Mucosa of rectum (tissue), 2 donors: ENCODE data around the gene NRXN3.
A peak's percentile ranks its signal among the peaks of the same experiment; 100 is the strongest.

Experiments
- H3K27ac ChIP-seq, 2 donors: one replicate each; pipeline ENCODE4 v1.7.0; 2013; ENCODE audit warnings: inconsistent platforms in 2 of 2, low read depth in 2 of 2, low read length in 2 of 2
- H3K27me3 ChIP-seq, 2 donors: one replicate each; pipeline ENCODE4 v1.7.0; 2013; ENCODE audit warnings: low read length in 2 of 2; ENCODE audit not compliant: control insufficient read depth in 2 of 2, insufficient read depth in 2 of 2
- H3K36me3 ChIP-seq, 2 donors: one replicate each; pipeline ENCODE4 v1.7.0; 2013; ENCODE audit warnings: low read length in 2 of 2; ENCODE audit not compliant: control insufficient read depth in 2 of 2, insufficient read depth in 2 of 2
- H3K4me1 ChIP-seq, 2 donors: one replicate each; pipeline ENCODE4 v1.7.0; 2013; ENCODE audit warnings: low read length in 2 of 2, mild to moderate bottlenecking in 1 of 2; ENCODE audit not compliant: control insufficient read depth in 2 of 2, insufficient read depth in 2 of 2
- H3K4me3 ChIP-seq, 2 donors: one replicate each; pipeline ENCODE4 v1.7.0; 2013; ENCODE audit warnings: low read length in 2 of 2
- H3K9ac ChIP-seq, 2 donors: one replicate each; pipeline ENCODE4 v1.7.0; 2013; ENCODE audit warnings: low read length in 2 of 2, low read depth in 1 of 2, mild to moderate bottlenecking in 1 of 2
- H3K9me3 ChIP-seq, 2 donors: one replicate each; pipeline ENCODE4 v1.7.0; 2013; ENCODE audit warnings: low read length in 2 of 2; ENCODE audit not compliant: control insufficient read depth in 2 of 2
- donor health status: healthy.
- donor health status: Normal muscosa, but diverticular disease.

Gene NRXN3

DNA sequence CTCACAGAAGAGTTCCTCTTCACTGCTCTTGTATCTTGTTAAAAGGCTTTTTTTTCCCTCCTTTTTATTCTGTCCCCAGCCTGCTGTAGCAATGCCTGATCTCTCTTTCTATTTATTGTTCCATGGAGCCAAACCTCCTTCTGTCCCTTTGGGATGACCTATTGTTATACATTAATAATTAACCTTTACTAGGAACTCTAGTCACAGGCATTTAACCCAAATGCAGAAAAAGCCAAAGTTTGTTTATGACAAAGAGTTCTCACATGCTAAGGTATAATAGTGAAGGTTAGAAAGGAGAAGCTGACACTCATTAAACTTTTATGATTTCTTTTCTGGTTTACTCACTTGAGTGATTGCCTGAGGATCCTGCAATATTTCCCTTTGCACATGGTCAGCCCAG, 535.8 kb downstream of the NRXN3 start:
- Histone ChIP-seq H3K9ac (no peak overlapping the region), H3K9me3 (no peaks in the 10 kb centered on the region), H3K4me1 (peaks cover 11 to 22% of the 10 kb centered on the region in 2 donors), H3K27me3 (no peaks in the 10 kb centered on the region), H3K36me3 (no peaks in the 10 kb centered on the region), H3K27ac (no peak overlapping the region), H3K4me3 (no peak overlapping the region)

DNA sequence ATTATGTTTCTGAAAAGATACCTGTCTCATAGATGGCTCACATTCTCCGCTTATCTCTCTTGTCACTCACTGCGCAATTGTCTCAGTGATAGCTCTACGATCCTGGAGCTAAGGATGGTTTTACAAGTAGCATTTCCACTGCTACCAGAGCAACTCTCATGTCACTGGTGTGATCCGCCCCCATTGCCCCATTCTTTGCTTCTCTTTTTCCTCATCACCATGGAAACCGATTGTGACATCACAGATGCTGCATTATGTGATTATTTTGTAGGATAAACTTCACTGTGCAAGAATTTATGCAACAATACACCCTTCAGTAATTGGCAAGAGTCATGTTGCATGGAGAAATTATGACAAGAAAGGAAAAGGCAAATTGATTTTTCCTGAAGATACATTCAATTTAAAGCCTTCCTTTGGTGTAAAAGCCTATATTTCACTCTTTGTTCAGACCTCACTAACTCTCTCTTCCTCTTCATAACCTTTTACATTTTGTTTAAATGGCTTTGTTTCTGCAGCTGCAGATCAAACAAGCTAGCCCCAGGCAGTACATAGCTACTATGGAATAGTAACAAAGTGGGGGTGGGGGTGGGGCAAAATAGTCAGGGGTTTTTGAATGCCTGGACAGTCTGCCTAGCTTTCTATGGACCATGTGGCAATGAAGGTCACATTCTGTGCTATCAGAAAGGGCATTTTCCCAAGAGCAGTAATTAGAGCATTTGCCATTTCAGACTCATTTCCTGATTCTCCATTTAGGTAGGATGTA, 539.8 kb downstream of the NRXN3 start:
- Histone ChIP-seq H3K9me3 (no peaks in the 10 kb centered on the region), H3K36me3 (no peaks in the 10 kb centered on the region), H3K27ac (no peak overlapping the region), H3K9ac (no peak overlapping the region), H3K4me1 (peaks cover 11 to 13% of the 10 kb centered on the region in 2 donors), H3K4me3 (no peak overlapping the region), H3K27me3 (no peaks in the 10 kb centered on the region)

DNA sequence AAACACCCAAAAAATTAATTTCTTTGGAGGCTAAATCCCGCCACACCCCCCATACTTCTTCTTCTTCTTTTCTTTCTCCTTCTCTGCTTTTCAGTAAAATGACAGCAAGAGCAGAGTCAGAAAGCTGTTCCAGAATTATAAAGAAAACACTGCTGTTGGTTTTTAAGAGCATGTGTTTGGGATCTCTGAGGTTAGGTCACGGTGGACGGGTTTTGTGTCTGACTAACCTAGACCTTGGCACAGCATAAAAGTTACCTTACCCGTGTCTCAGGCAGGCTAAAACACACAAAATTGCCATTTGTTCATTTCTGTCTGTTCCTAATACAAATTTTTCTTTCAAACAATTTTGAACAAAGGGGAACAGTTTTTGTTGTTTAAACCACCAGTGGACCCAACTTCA, 540.8 kb downstream of the NRXN3 start:
- no peak overlapping the region for H3K27ac ChIP-seq
- no peaks in the 10 kb centered on the region for H3K36me3 ChIP-seq
- no peaks in the 10 kb centered on the region for H3K9me3 ChIP-seq
- peaks cover 3 to 4% of the 10 kb centered on the region in 2 donors for H3K4me1 ChIP-seq
- no peaks in the 10 kb centered on the region for H3K27me3 ChIP-seq
- H3K9ac ChIP-seq = no peak overlapping the region
- no peak overlapping the region for H3K4me3 ChIP-seq

DNA sequence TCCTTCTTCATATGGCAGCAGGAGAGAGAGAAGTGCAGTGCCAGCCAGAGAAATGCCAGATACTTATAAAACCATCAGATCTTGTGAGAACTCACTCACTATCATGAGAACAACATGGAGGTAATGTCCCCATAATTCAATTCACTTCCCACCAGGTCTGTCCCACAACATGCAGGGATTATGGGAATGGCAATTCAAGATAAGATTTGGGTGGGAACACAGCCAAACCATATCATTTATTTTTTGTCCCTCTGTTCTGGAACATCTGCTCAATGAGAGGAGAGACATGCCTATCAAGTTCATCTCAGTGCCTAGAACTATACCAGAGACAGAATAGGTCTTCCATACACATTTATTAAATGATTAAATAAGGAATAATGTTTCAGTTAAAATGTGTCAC, 543.5 kb downstream of the NRXN3 start:
- no peaks in the 10 kb centered on the region for H3K4me1 ChIP-seq
- no peaks in the 10 kb centered on the region for H3K9me3 ChIP-seq
- H3K36me3 ChIP-seq = no peaks in the 10 kb centered on the region
- H3K9ac ChIP-seq = no peak overlapping the region
- no peak overlapping the region for H3K4me3 ChIP-seq
- no peak overlapping the region for H3K27ac ChIP-seq
- no peaks in the 10 kb centered on the region for H3K27me3 ChIP-seq

DNA sequence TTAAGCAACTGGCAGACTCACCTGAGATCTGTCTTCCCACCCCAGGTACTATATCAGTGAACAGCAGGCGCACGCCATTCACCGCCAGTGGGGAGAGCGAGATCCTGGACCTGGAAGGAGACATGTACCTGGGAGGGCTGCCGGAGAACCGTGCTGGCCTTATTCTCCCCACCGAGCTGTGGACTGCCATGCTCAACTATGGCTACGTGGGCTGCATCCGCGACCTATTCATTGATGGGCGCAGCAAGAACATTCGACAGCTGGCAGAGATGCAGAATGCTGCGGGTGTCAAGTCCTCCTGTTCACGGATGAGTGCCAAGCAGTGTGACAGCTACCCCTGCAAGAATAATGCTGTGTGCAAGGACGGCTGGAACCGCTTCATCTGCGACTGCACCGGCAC, 544.5 kb downstream of the NRXN3 start:
- Histone ChIP-seq H3K9me3 (no peaks in the 10 kb centered on the region), H3K4me3 (no peak overlapping the region), H3K27me3 (no peaks in the 10 kb centered on the region), H3K9ac (no peak overlapping the region), H3K27ac (no peak overlapping the region), H3K36me3 (no peaks in the 10 kb centered on the region), H3K4me1 (no peaks in the 10 kb centered on the region)

DNA sequence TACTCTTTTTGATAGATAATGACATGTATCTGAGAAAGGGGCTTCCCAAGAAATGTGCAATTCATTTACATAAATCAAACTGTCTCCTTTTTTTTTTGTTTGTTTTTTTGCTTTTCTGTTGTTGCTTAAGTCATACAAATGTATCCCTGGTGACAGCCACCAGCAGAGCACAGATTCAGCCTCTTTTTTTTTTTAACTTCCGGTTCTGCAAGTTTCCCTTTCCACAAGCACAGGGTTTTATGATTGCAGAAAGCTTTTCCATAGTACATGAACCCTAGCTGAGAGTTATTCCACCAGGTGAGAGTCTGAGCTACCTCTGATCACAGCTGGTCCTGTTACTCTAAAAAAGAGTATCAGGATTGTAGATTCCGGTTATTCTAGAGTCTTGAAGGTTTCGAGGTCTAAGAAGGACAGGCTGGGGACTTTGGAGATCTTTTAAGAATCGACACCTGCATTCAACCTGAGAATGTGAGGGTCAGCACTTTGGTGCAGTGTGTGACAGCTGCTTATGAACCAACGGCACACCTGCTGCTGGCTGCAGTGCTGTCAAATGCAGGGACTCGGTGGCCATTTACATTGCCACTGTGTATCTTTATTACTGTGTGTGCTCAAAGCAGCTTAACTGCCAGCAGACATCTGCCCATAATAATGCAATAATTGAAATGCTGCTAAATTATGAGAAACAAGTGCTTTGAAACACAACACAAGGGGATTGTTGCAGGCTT, 551.7 kb downstream of the NRXN3 start:
- no peaks in the 10 kb centered on the region for H3K9me3 ChIP-seq
- H3K9ac ChIP-seq = no peak overlapping the region
- no peaks in the 10 kb centered on the region for H3K27me3 ChIP-seq
- peaks cover 0 to 4% of the 10 kb centered on the region in 2 donors for H3K4me1 ChIP-seq
- peak overlapping the region in 1 of 2 donors; percentile 26 for H3K4me3 ChIP-seq
- H3K36me3 ChIP-seq = no peaks in the 10 kb centered on the region
- H3K27ac ChIP-seq = no peak overlapping the region

DNA sequence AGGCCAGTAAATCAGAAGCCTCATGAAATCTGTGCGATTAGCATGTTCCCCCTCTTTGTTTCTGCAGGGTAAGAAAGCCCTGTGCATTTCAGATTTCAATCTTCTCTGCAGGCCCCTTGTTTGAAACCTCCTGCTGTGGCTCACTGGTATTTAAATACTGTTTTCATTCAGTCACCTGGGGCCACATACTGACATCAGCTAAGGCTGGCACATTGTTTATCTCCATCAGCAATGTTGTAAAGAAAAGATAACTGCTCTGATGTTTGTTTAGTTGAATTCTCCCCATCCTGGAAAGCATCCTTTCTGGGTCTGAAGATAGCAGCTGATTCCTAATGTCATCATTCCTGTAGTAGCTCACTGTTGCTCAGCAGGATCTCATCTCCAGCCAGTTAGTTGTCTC, 554.9 kb downstream of the NRXN3 start:
- Histone ChIP-seq H3K9me3 (no peaks in the 10 kb centered on the region), H3K27me3 (no peaks in the 10 kb centered on the region), H3K36me3 (no peaks in the 10 kb centered on the region), H3K4me1 (peaks cover 0 to 4% of the 10 kb centered on the region in 2 donors), H3K4me3 (no peak overlapping the region), H3K27ac (no peak overlapping the region), H3K9ac (no peak overlapping the region)

DNA sequence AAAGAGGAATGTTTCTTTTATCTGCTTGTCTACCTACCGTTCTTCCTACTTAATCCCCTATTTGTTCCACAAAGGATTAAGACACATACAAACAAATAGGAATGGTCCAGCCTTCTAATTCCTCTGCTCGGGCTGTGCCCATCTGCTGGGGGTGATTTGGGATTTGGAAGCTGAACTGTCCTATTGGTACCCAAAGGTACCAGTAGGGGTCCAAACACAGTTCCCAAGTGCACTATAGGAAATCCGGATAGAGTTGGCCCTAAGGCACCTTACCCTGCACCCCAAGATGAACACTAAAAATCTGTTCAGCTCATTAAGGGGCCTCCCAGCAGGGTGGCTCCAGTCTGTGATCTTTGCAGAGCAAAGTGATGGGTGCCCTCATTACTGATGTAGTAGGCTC, 566.9 kb downstream of the NRXN3 start:
- Histone ChIP-seq H3K9ac (no peak overlapping the region), H3K9me3 (no peaks in the 10 kb centered on the region), H3K36me3 (no peaks in the 10 kb centered on the region), H3K27ac (no peak overlapping the region), H3K27me3 (no peaks in the 10 kb centered on the region), H3K4me3 (no peak overlapping the region), H3K4me1 (no peaks in the 10 kb centered on the region)

DNA sequence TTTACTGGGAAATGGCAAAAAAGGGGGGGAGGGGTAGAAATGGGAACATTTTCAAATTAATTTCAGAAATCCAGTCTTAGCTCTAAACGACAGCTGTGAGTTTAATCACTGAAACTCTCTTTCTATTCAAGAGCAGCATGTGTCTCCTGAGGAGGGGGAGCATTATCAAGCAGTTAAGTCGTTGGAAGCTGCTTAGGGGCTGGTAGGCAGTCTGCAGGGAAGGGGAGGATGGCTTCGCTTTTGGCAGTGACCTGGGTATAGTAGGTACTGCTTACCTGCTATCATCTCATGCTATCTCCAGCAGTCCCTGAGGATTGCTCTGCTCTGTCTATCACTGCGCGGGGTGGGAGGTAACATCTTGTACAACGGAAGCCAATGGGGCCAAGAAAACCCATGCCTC, 567.4 kb downstream of the NRXN3 start:
- Histone ChIP-seq H3K4me3 (no peak overlapping the region), H3K4me1 (no peaks in the 10 kb centered on the region), H3K36me3 (no peaks in the 10 kb centered on the region), H3K27ac (no peak overlapping the region), H3K27me3 (no peaks in the 10 kb centered on the region), H3K9me3 (no peaks in the 10 kb centered on the region), H3K9ac (no peak overlapping the region)

DNA sequence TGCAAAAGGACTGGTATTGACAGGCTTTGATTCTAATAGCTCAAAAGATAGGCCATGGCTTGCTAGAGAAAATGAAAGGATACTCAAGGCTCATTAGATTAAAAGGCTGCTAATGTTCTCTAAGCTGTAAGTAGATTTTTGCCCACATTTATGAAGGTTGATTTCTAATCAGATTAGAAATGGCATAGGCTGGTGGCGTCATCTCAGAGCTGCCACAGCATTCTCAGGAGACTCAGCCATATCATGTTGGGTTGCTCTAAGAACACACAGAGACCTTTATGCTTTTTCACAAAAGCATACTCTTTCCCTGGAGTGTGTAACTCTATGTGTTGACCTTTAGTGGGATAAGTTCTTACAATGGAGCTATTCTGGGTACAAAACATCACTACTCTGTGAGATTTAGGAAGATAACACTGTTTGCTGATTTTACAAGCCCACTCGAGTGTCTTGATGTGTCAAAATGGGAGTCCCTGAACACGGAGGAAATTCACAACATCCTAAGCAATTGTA, 576.0 kb downstream of the NRXN3 start:
- Histone ChIP-seq H3K4me1 (no peaks in the 10 kb centered on the region), H3K4me3 (no peak overlapping the region), H3K36me3 (no peaks in the 10 kb centered on the region), H3K27ac (no peak overlapping the region), H3K27me3 (no peaks in the 10 kb centered on the region), H3K9me3 (no peaks in the 10 kb centered on the region), H3K9ac (no peak overlapping the region)
